K562 (cell line): ENCODE results near the gene EPHB3. TPM values are rescaled to one million over a fixed set of nuclear protein-coding genes. Genes with fewer than 3 reads are reported as not detected.

Experiments
- ATAC-seq: fragments of 200-7000 bp; cut with Tn5 transposase; 3 replicates; pipeline ENCODE4 v1.9.1; 2020; ENCODE audit warnings: moderate library complexity
- BruUV-seq: library from RNA; stranded (reverse); fragments of 400-500 nt; replicated peaks from 2 replicates; lab custom pipeline; 2021; lab: Mats Ljungman, UMichigan
- CTCF ChIA-PET: fragments of 300-600 bp; formaldehyde crosslinking; extraction: SDS; loops from one replicate; lab custom pipeline; 2021; ENCODE audit warnings: low intra/inter-chr PET ratio; lab: Yijun Ruan, JAX
- POLR2A ChIA-PET: fragments of 300-600, 350-650 bp; sonication (Branson Sonifier 250); formaldehyde crosslinking; extraction: SDS; loops from one replicate; lab custom pipeline; 2021; ENCODE audit warnings: antibody characterized with exemption, inconsistent platforms; lab: Yijun Ruan, JAX
- DNase-seq, 4 experiments: peaks; one replicate each; pipeline versions ENCODE4 v3.0.0 to v3.0.0-alpha.2; 2011 to 2018; ENCODE audit warnings: low spot score in 3 of 4, mixed read lengths in 3 of 4; ENCODE audit errors: extremely low read depth in 1 of 4
- FAIRE-seq: peaks from 2 replicates; lab custom pipeline; 2011; peaks lifted over from hg19 to GRCh38; lab: Jason Lieb, UNC
- H2AFZ ChIP-seq: 2 replicates; pipeline ENCODE4 v1.6.0; 2011; ENCODE audit warnings: low read depth, low read length, control low read depth, inconsistent platforms
- H3K27ac ChIP-seq: fragments of 200-600 bp; 3 replicates; pipeline ENCODE4 v1.8.0; 2011; ENCODE audit warnings: low read depth, mild to moderate bottlenecking, control low read depth, inconsistent platforms, low read length, moderate library complexity, mixed read lengths; ENCODE audit errors: extremely low read depth
- H3K27me3 ChIP-seq, 2 experiments: fragments of 300-600 bp in 1 of 2; 2 replicates in 1 of 2; 3 replicates in 1 of 2; pipeline versions ENCODE4 v1.6.0 to v1.8.0; 2011; ENCODE audit warnings: inconsistent platforms in 2 of 2, low read length in 2 of 2, mild to moderate bottlenecking in 1 of 2, mixed read lengths in 1 of 2, moderate library complexity in 1 of 2; ENCODE audit not compliant: control insufficient read depth in 2 of 2, insufficient read depth in 2 of 2
- H3K36me3 ChIP-seq: fragments of 300-600 bp; 3 replicates; pipeline ENCODE4 v1.8.0; 2011; ENCODE audit warnings: mild to moderate bottlenecking, low read length, inconsistent platforms; ENCODE audit not compliant: control insufficient read depth, insufficient read depth
- H3K4me1 ChIP-seq, 2 experiments: fragments of 200-600 bp in 1 of 2; replicated peaks in 1 of 2; 2 replicates in 1 of 2; 3 replicates in 1 of 2; pipeline versions ENCODE4 v1.5.1 to v1.8.0; 2011; ENCODE audit warnings: inconsistent platforms in 2 of 2, low read length in 2 of 2, mild to moderate bottlenecking in 1 of 2, mixed read lengths in 1 of 2, moderate library complexity in 1 of 2; ENCODE audit not compliant: control insufficient read depth in 2 of 2, insufficient read depth in 2 of 2
- H3K4me2 ChIP-seq: 2 replicates; pipeline ENCODE4 v1.6.1; 2011; ENCODE audit warnings: low read length, control low read depth, inconsistent platforms, mixed read lengths; ENCODE audit not compliant: insufficient read depth
- H3K4me3 ChIP-seq: fragments of 200-600 bp; sonication (generic), shearing (Covaris generic); 2 replicates; pipeline ENCODE4 v1.5.1; 2016; ENCODE audit warnings: control low read depth, inconsistent platforms
- H3K79me2 ChIP-seq: fragments of 200-600 bp; 3 replicates; pipeline ENCODE4 v1.8.0; 2011; ENCODE audit warnings: low read length, inconsistent platforms; ENCODE audit not compliant: control insufficient read depth, insufficient read depth
- H3K9ac ChIP-seq, 2 experiments: 2 replicates each; pipeline versions ENCODE4 v1.6.0 to v1.6.1; 2011; ENCODE audit warnings: low read depth in 2 of 2, low read length in 2 of 2, control low read depth in 1 of 2, inconsistent platforms in 1 of 2, mild to moderate bottlenecking in 1 of 2, mixed read lengths in 1 of 2; ENCODE audit not compliant: insufficient read depth in 1 of 2
- H3K9me1 ChIP-seq: one replicate; pipeline ENCODE4 v1.6.0; 2011; ENCODE audit warnings: inconsistent platforms, mild to moderate bottlenecking, low read length, moderate library complexity; ENCODE audit not compliant: control insufficient read depth, insufficient read depth
- H3K9me3 ChIP-seq: replicated peaks from 2 replicates; pipeline ENCODE4 v1.5.1; 2011; ENCODE audit warnings: low read depth, low read length, inconsistent platforms; ENCODE audit not compliant: control insufficient read depth, insufficient read depth
- H4K20me1 ChIP-seq: replicated peaks from 2 replicates; pipeline ENCODE4 v1.6.1; 2011; ENCODE audit warnings: low read length, inconsistent platforms, mixed read lengths; ENCODE audit not compliant: control insufficient read depth, insufficient read depth
- BMI1 ChIP-seq: fragments of 150-350 bp; IDR thresholded peaks from 2 replicates; pipeline ENCODE4 v1.6.1; 2014; ENCODE audit warnings: low read length
- FIP1L1 ChIP-seq: fragments of 200-400 bp; formaldehyde crosslinking; IDR thresholded peaks from 2 replicates; pipeline ENCODE4 v1.6.1; 2018; ENCODE audit warnings: mild to moderate bottlenecking, low read depth, low read length; ENCODE audit not compliant: poor library complexity, severe bottlenecking
- GATAD2B ChIP-seq: fragments of 450-650 bp; IDR thresholded peaks from 2 replicates; pipeline ENCODE4 v1.6.1; 2017; ENCODE audit warnings: mild to moderate bottlenecking, borderline replicate concordance
- KLF16 ChIP-seq: IDR thresholded peaks from 2 replicates; pipeline ENCODE4 v1.6.1; 2016; ENCODE audit warnings: antibody characterized with exemption
- MCM7 ChIP-seq, 2 experiments: fragments of 450-650 bp; IDR thresholded peaks; 2 replicates each; pipeline ENCODE4 v1.6.1; 2016 to 2018
- MTA3 ChIP-seq: fragments of 450-650 bp; formaldehyde crosslinking; IDR thresholded peaks from 2 replicates; pipeline ENCODE4 v1.6.1; 2017; ENCODE audit warnings: mild to moderate bottlenecking, borderline replicate concordance
- PYGO2 ChIP-seq: fragments of 450-650 bp; IDR thresholded peaks from 2 replicates; pipeline ENCODE4 v1.6.1; 2016; ENCODE audit warnings: mild to moderate bottlenecking, missing genetic modification characterization, moderate library complexity, missing compliant biosample characterization
- SMAD1 ChIP-seq: fragments of 150-350 bp; IDR thresholded peaks from 2 replicates; pipeline ENCODE4 v1.6.1; 2014; ENCODE audit warnings: low read length, low read depth; ENCODE audit not compliant: partially characterized antibody
- TBP ChIP-seq: optimal IDR thresholded peaks from 2 replicates; pipeline ENCODE3; 2011; ENCODE audit warnings: low read depth, low read length, improper control_type of control experiment
- TCF7 ChIP-seq: sonication (generic); IDR thresholded peaks from 2 replicates; pipeline ENCODE4 v1.6.1; 2016; ENCODE audit warnings: antibody characterized with exemption, borderline replicate concordance
- ZNF174 ChIP-seq: fragments of 250-450 bp; sonication (Bioruptor Pico); IDR thresholded peaks from 2 replicates; pipeline ENCODE4 v1.4.0; 2020; ENCODE audit warnings: mild to moderate bottlenecking
- ZNF830 ChIP-seq: fragments of 250-450 bp; sonication (Bioruptor Pico); IDR thresholded peaks from 2 replicates; pipeline ENCODE4 v1.5.0; 2021; ENCODE audit warnings: mild to moderate bottlenecking
- WGBS: fragments of 100-300 bp; shearing (Covaris generic); methylation state at CpG from one replicate; pipeline ENCODE4 v1.1.6; 2016; ENCODE audit warnings: low coverage, mixed read lengths; ENCODE audit not compliant: insufficient coverage; ENCODE audit errors: missing lambda C conversion rate; 5-methylcytosine and 5-hydroxymethylcytosine counted together
- in situ Hi-C: fragments of 300-500 bp; cut with MboI; formaldehyde crosslinking; loops from 4 replicates; pipeline ENCODE4 v1.15.0; 2018; ENCODE audit warnings: inconsistent platforms, mixed read lengths
- intact Hi-C: fragments of 100-400 bp; cut with micrococcal nuclease; formaldehyde crosslinking; loops from 2 replicates; pipeline ENCODE4 v1.14.2; 2022
- polyA plus RNA-seq, 8 experiments: library from polyadenylated mRNA; depleted of rRNA in 4 of 8; stranded (reverse) in 5 of 8; unstranded in 3 of 8; fragments of >200 nt; fragmentation: Nextera tagmentation in 2 of 8; fragmentation: Illumina TruSeq in 1 of 8; extraction: Ambion mirVana in 2 of 8; extraction: Trizol in 1 of 8; gene quantifications; 2 replicates each; pipeline versions ENCODE4 v1.2.1 to v1.2.3, GENCODE V29; 2011 to 2014; ENCODE audit warnings: inconsistent platforms in 1 of 8, missing spikeins in 1 of 8
- total RNA-seq, 7 experiments: library from RNA; depleted of rRNA in 6 of 7; stranded (reverse); fragments of >200 nt in 6 of 7; fragmentation: Illumina TruSeq in 2 of 7; extraction: Trizol in 2 of 7; gene quantifications; 2 replicates each; pipeline versions ENCODE4 v1.2.1 to v1.2.3, GENCODE V29; 2011 to 2021; ENCODE audit warnings: low replicate concordance in 1 of 7
- TF ChIP-seq, protein P1 (sequence below): IDR thresholded peaks from 2 replicates; pipeline ENCODE4 v1.6.1; 2011; ENCODE audit warnings: borderline replicate concordance, low read depth, mild to moderate bottlenecking, moderate library complexity, low read length; ENCODE audit not compliant: insufficient read depth, poor library complexity, severe bottlenecking
- TF ChIP-seq, protein P2 (sequence below): fragments of 450-650 bp; IDR thresholded peaks from 2 replicates; pipeline ENCODE4 v1.6.1; 2016; ENCODE audit warnings: missing biosample characterization, missing genetic modification characterization
- TF ChIP-seq, protein P3 (sequence below): fragments of 250-450 bp; sonication (Bioruptor Pico); IDR thresholded peaks from 2 replicates; pipeline ENCODE4 v1.8.0; 2021; ENCODE audit warnings: moderate library complexity, mild to moderate bottlenecking, inconsistent platforms
- TF ChIP-seq, protein P4 (sequence below): sonication (generic); formaldehyde crosslinking; IDR thresholded peaks from 2 replicates; pipeline ENCODE4 v1.8.1; 2022; ENCODE audit warnings: missing genetic modification reagents

The EPHB3 gene
- total and polyA plus RNA-seq, 9 of the 15 experiments (the other 6 are each of a cell fraction or from before 2014, with no cell fraction given): not detected

DNA sequence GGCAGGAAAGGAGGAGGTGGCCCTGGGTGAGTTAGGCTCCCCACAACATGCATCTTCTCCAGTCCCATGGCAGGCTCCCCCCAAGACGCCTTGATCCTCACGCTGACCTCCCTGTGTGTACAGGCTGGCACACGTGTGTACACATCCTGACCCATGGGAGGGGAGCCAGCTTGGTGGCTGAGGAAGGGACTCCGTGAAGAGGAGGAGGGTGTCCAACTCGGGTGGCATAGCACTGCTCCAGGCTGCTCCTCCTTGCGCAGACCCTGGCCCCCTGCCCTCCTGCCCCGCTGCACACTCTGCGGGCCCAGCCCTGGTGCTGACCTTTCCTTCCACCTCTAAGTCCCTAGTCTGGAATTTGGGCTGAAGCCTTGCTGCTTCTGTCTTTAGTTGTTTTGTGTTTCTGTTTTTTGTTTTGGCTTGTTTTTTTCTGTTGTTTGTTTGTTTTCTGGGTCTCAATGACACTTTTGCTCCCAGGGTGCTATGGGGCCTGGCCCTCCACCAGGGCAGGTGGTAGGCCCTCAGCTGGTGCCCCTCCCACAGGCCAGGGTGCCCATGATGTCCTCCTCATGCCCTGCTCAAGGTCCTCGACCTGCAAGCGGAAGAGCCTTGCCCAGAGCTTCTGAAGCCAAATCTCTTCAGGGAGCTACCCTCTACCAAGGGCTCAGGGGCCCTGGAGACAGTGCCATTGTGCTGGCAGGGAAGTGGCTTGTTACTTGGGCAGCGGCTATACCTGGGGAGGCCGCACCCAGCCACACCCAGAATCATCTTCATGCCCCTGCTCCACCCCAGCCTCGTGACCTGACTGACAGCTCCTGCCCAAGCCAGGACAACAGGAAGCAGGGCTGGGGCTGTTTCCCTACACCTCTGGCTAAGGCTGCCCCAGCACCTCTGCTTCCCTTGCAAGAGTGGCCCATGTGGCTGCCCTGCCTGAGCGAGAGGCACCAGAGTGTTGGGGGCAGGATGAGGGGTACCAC is 5.1 kb downstream of the EPHB3 start:
- H3K9ac ChIP-seq: no peak overlapping the region
- FAIRE-seq (no peak), DNase-seq (no peak), ATAC-seq (no peak)
- no peak overlapping the region for H3K4me3 ChIP-seq
- H2AFZ ChIP-seq: no peak overlapping the region
- peaks cover 0 to 16% of the 10 kb centered on the region in 2 experiments; a peak in 2 of 5 replicates for H3K4me1 ChIP-seq
- H3K4me2 ChIP-seq: no peak overlapping the region
- POLR2A ChIA-PET: interaction anchor here (0.7 to 1.3 kb wide), 2 partner anchors 12 to 185 kb away, joined by 4 to 5 read pairs; no protein-coding TSS in a partner anchor
- no peaks in the 10 kb centered on the region for H3K9me1 ChIP-seq
- no peak overlapping the region for H3K27ac ChIP-seq
- intact Hi-C loops (no loop called here), in situ Hi-C loops (no loop called here)
- peaks cover 49 to 89% of the 10 kb centered on the region in 2 experiments for H3K27me3 ChIP-seq
- H3K9me3 ChIP-seq: no peaks in the 10 kb centered on the region
- 0 out of 2 replicates have a peak, but pooled peaks cover 8% of the 10 kb centered on the region for H4K20me1 ChIP-seq
- BruUV-seq: no TSS peak
- CTCF ChIA-PET: no interaction called here
- no peaks in the 10 kb centered on the region for H3K36me3 ChIP-seq
- no peaks in the 10 kb centered on the region for H3K79me2 ChIP-seq
- 0% methylated on average over 14 of the region's 14 CpGs for WGBS
- TF ChIP-seq KLF16: no peak
- no peak for TF ChIP-seq ZNF174 (CRISPR knock-in tag)
- TF ChIP-seq MTA3: no peak
- TF ChIP-seq, protein P1, sequence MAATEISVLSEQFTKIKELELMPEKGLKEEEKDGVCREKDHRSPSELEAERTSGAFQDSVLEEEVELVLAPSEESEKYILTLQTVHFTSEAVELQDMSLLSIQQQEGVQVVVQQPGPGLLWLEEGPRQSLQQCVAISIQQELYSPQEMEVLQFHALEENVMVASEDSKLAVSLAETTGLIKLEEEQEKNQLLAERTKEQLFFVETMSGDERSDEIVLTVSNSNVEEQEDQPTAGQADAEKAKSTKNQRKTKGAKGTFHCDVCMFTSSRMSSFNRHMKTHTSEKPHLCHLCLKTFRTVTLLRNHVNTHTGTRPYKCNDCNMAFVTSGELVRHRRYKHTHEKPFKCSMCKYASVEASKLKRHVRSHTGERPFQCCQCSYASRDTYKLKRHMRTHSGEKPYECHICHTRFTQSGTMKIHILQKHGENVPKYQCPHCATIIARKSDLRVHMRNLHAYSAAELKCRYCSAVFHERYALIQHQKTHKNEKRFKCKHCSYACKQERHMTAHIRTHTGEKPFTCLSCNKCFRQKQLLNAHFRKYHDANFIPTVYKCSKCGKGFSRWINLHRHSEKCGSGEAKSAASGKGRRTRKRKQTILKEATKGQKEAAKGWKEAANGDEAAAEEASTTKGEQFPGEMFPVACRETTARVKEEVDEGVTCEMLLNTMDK: no peak
- TF ChIP-seq TCF7: no peak
- TF ChIP-seq TBP: no peak
- TF ChIP-seq GATAD2B: no peak
- TF ChIP-seq MCM7 (IDR thresholded peaks at IDR 0.05): no peak
- TF ChIP-seq, protein P2, sequence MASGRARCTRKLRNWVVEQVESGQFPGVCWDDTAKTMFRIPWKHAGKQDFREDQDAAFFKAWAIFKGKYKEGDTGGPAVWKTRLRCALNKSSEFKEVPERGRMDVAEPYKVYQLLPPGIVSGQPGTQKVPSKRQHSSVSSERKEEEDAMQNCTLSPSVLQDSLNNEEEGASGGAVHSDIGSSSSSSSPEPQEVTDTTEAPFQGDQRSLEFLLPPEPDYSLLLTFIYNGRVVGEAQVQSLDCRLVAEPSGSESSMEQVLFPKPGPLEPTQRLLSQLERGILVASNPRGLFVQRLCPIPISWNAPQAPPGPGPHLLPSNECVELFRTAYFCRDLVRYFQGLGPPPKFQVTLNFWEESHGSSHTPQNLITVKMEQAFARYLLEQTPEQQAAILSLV (tag): no peak
- TF ChIP-seq FIP1L1: no peak
- TF ChIP-seq, protein P3, sequence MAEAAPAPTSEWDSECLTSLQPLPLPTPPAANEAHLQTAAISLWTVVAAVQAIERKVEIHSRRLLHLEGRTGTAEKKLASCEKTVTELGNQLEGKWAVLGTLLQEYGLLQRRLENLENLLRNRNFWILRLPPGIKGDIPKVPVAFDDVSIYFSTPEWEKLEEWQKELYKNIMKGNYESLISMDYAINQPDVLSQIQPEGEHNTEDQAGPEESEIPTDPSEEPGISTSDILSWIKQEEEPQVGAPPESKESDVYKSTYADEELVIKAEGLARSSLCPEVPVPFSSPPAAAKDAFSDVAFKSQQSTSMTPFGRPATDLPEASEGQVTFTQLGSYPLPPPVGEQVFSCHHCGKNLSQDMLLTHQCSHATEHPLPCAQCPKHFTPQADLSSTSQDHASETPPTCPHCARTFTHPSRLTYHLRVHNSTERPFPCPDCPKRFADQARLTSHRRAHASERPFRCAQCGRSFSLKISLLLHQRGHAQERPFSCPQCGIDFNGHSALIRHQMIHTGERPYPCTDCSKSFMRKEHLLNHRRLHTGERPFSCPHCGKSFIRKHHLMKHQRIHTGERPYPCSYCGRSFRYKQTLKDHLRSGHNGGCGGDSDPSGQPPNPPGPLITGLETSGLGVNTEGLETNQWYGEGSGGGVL: no peak
- no peak for TF ChIP-seq BMI1
- no peak for TF ChIP-seq PYGO2 (tag)
- no peak for TF ChIP-seq ZNF830
- TF ChIP-seq, protein P4, sequence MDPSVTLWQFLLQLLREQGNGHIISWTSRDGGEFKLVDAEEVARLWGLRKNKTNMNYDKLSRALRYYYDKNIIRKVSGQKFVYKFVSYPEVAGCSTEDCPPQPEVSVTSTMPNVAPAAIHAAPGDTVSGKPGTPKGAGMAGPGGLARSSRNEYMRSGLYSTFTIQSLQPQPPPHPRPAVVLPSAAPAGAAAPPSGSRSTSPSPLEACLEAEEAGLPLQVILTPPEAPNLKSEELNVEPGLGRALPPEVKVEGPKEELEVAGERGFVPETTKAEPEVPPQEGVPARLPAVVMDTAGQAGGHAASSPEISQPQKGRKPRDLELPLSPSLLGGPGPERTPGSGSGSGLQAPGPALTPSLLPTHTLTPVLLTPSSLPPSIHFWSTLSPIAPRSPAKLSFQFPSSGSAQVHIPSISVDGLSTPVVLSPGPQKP (CRISPR knock-in tag): no peak
- no peak for TF ChIP-seq SMAD1
